ENCODE measurements around the gene OR4D6.
A peak's percentile ranks its signal among the peaks of the same experiment; 100 is the strongest.
"Not testable (repeated sequence)": the region's sequence is repeated elsewhere in the genome, so short reads cannot be mapped to it uniquely, and the experiment has no call there.

Gene OR4D6

DNA sequence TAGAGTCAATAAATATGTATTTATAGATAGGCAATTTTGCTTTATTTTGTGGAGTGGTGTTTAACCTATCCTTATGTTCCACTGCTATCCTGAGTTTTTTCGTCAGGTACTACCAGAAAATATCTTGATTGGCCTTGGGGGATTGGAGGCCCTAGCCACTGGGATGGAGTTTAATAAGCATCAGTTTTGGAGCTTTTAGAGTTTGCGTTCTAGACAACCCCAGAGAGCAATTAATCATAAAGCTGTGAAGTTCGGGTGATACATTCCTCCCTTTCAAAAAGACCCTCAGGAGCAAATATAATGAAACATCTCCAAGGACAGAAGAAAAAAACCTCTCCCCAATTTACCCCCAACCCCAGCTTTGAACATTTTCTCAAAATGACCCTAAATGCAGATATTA is 20.6 kb upstream of the OR4D6 start, which contains the start of gene OR5A1:
Gene OR5A1 (plus strand): TSS at position 301 of the 400 bp plus-strand sequence. CDS start 6,700 bp downstream, outside the sequence.
- no peaks in the 10 kb centered on the region for H3K27me3 ChIP-seq (replicated peaks)
- no peak within 1 kb of the TSS for H3K4me3 ChIP-seq (ENCODE audit: low read depth, low read length)
- no peak for DNase-seq
- no peaks in the 10 kb centered on the region for H3K36me3 ChIP-seq (replicated peaks)
- TF ChIP-seq, protein P1, sequence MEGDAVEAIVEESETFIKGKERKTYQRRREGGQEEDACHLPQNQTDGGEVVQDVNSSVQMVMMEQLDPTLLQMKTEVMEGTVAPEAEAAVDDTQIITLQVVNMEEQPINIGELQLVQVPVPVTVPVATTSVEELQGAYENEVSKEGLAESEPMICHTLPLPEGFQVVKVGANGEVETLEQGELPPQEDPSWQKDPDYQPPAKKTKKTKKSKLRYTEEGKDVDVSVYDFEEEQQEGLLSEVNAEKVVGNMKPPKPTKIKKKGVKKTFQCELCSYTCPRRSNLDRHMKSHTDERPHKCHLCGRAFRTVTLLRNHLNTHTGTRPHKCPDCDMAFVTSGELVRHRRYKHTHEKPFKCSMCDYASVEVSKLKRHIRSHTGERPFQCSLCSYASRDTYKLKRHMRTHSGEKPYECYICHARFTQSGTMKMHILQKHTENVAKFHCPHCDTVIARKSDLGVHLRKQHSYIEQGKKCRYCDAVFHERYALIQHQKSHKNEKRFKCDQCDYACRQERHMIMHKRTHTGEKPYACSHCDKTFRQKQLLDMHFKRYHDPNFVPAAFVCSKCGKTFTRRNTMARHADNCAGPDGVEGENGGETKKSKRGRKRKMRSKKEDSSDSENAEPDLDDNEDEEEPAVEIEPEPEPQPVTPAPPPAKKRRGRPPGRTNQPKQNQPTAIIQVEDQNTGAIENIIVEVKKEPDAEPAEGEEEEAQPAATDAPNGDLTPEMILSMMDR (IDR thresholded peaks at IDR 0.05; ENCODE audit: low read depth, low read length, missing control alignments) = no peak
- H3K27ac ChIP-seq = no peak within 1 kb of the TSS
- in situ Hi-C loops (cut with HindIII; ENCODE audit: low pct_ligation_motif_present, low sequenced_read_pairs) = no loop called here

DNA sequence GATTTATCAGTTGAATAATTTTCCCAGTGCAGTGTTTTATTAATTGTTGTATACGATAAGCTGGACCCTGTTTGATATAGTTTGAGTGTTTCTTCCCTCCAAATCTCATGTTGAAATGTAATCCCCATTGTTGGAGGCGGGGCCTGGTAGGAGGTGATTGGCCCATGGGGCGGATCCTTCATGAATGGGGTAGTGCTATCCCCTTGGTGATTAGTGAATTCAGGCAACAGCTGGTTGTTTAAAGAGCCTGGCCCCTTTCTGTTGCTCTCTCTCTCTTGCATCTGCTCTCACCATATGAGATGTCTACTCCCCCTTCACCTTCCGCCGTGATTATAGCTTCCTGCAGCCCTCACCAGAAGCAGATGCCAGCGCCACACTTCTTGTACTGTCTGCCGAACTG is 19.0 kb upstream of the OR4D6 start:
- TF ChIP-seq, protein P1 (IDR thresholded peaks at IDR 0.05; ENCODE audit: low read depth, low read length, missing control alignments) = no peak
- Histone ChIP-seq H3K27me3 (replicated peaks) (no peaks in the 10 kb centered on the region), H3K27ac (no peak overlapping the region), H3K36me3 (replicated peaks) (no peaks in the 10 kb centered on the region), H3K4me3 (ENCODE audit: low read depth, low read length) (no peak overlapping the region)
- no peak for DNase-seq
- in situ Hi-C loops (cut with HindIII; ENCODE audit: low pct_ligation_motif_present, low sequenced_read_pairs) = no loop called here

DNA sequence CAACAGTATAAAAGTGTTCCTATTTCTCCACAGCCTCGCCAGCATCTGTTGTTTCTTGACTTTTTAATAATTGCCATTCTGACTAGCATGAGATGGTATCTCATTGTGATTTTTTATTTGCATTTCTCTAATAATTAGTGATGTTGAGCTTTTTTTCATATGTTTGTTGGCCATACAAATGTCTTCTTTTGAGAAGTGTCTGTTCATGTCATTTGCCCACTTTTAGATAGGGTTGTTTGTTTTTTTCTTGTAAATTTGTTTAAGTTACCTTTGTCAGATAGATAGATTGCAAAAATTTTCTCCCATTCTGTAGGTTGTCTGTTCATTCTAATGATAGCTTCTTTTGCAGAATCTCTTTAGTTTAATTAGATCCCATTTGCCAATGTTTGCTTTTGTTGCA is 11.1 kb upstream of the OR4D6 start:
- H3K27me3 ChIP-seq (replicated peaks); in situ Hi-C loops (cut with HindIII; ENCODE audit: low pct_ligation_motif_present, low sequenced_read_pairs); H3K36me3 ChIP-seq (replicated peaks); H3K27ac ChIP-seq; DNase-seq; H3K4me3 ChIP-seq (ENCODE audit: low read depth, low read length): not testable (repeated sequence)

DNA sequence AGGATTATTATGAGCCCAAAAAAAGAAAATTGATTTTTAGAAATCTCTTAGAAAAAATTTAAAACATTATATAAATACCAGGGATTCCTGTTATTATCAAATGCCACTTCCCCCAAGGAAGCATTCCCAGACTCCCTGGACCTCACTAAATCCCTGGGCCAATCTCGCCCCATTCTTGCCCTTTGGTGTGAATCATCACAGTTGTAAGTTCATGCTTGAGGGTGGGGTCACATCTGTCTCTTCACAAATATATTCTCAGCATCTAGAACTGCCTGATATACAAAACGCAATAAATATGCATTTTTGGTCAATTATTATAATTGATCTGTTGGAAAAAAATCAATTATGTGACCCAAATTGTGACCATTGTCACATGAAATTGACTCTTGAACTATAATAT is 8.3 kb upstream of the OR4D6 start:
- H3K4me3 ChIP-seq (ENCODE audit: low read depth, low read length) = no peak overlapping the region
- H3K27ac ChIP-seq = no peak overlapping the region
- H3K27me3 ChIP-seq (replicated peaks) = no peaks in the 10 kb centered on the region
- no peak for DNase-seq
- no peaks in the 10 kb centered on the region for H3K36me3 ChIP-seq (replicated peaks)
- TF ChIP-seq, protein P1 (IDR thresholded peaks at IDR 0.05; ENCODE audit: low read depth, low read length, missing control alignments) = no peak
- in situ Hi-C loops (cut with HindIII; ENCODE audit: low pct_ligation_motif_present, low sequenced_read_pairs) = no loop called here

DNA sequence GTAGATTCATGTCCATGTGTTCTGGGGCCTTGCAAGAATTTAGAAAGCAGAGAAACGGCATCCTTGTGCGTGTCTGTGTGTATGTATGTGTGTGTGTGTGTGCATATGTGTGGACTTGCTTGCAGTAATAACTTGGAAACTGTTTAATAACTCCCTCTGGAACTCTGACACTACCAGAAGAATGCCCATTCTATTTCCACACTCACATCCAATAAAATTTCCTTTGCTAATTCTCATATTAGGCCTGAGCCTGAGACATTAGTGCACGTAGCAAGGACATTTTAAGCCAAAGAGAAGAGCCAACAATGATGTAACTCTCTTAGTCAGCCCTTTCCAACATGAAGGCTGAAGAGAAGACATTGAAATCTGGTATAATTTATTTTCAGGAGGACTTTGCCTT is 3.2 kb downstream of the OR4D6 start:
- DNase-seq = no peak
- TF ChIP-seq, protein P1 (IDR thresholded peaks at IDR 0.05; ENCODE audit: low read depth, low read length, missing control alignments) = no peak
- Histone ChIP-seq H3K27me3 (replicated peaks) (no peaks in the 10 kb centered on the region), H3K4me3 (ENCODE audit: low read depth, low read length) (no peak overlapping the region), H3K27ac (no peak overlapping the region), H3K36me3 (replicated peaks) (no peaks in the 10 kb centered on the region)
- in situ Hi-C loops (cut with HindIII; ENCODE audit: low pct_ligation_motif_present, low sequenced_read_pairs) = no loop called here

DNA sequence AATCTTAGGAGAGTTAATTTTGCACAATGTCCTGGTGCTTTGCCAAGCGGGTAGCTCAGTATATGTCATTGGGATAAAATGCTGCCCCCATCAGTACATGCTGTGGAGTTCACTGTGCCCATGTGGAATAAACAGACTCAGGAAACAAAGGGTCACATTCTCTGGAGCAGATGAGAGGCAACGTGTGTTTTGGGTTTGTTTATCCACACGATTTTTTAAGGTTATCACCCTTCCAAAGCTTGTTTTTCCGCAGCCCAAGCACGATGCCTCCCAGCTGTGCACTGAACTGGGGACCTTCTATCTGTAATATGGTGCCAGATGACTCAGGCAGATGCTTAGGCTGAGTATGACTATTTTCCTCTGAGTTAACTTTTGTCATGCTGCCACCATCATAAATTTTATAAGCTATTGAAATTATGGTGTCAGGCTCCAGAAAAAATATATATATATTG is 6.5 kb downstream of the OR4D6 start:
- TF ChIP-seq, protein P1 (IDR thresholded peaks at IDR 0.05; ENCODE audit: low read depth, low read length, missing control alignments) = peak; percentile 4
- DNase-seq = no peak

More for the DNA sequence above, 6.5 kb downstream of the OR4D6 start:
- Histone ChIP-seq H3K27me3 (replicated peaks) (no peaks in the 10 kb centered on the region), H3K36me3 (replicated peaks) (no peaks in the 10 kb centered on the region), H3K27ac (no peak overlapping the region), H3K4me3 (ENCODE audit: low read depth, low read length) (no peak overlapping the region)
- in situ Hi-C loops (cut with HindIII; ENCODE audit: low pct_ligation_motif_present, low sequenced_read_pairs) = no loop called here
